ENCODE measurements around the gene ZSWIM5. TPM values are rescaled to one million over a fixed set of nuclear protein-coding genes. Genes with fewer than 3 reads are reported as not detected.
"Not testable (repeated sequence)": the region's sequence is repeated elsewhere in the genome, so short reads cannot be mapped to it uniquely, and the experiment has no call there.

The ZSWIM5 gene
- total RNA-seq, 1 experiment from 2014 or later, result 2.2 TPM

DNA sequence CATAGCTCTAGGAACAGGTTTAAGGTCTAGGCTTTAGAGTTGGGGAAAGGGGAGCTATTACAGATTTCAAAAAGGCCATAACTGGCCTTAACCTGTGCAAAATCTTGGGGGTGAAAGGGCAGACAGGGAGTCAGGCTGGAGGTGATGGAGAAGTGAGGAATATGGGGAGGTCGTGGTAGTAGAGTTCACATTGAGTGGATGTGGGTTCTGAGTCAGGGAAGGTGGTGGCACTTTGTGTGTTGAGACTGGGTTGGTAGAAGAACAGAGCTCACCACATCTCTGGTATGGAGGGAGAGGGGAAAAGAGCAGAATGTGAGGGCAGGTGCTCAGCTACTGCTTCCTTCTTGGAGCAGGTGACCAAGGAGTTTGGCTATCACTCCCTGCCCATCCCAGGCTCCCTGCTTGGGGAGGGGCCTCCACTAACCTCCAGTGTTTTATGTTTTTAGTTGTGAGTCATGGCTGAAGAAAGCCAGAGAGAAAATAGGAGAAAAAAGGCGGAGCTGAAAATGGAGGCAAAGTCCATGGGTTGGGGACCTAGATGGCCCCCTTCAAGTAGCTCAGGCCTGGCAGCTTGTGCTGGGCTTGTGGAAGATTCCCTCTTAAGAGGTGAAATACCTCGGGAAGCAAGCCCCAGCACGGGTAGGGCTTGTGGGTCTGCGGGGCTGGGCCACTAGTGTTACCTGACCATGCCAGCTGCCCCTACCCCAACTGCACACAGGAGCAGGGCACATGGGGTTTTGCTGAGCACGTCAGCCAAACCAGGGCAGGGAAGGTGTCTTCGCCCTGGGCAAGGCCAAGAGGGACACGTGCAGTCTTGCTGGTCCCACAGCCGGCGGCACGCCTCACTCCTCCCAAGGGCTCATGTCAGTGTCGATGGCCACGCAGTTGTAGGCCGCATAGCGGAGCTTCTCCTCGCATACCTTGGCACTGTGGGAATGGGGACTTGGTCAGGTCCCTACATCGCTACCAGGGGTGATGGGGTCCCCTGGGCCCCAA, 203.5 kb downstream of the ZSWIM5 start:
- ChIA-PET CTCF (interaction anchor here (1.4 kb wide), 1 partner anchor 300 kb away, joined by 4 read pairs; no protein-coding TSS in a partner anchor), POLR2A (no interaction called here)
- TF ChIP-seq, protein P1, sequence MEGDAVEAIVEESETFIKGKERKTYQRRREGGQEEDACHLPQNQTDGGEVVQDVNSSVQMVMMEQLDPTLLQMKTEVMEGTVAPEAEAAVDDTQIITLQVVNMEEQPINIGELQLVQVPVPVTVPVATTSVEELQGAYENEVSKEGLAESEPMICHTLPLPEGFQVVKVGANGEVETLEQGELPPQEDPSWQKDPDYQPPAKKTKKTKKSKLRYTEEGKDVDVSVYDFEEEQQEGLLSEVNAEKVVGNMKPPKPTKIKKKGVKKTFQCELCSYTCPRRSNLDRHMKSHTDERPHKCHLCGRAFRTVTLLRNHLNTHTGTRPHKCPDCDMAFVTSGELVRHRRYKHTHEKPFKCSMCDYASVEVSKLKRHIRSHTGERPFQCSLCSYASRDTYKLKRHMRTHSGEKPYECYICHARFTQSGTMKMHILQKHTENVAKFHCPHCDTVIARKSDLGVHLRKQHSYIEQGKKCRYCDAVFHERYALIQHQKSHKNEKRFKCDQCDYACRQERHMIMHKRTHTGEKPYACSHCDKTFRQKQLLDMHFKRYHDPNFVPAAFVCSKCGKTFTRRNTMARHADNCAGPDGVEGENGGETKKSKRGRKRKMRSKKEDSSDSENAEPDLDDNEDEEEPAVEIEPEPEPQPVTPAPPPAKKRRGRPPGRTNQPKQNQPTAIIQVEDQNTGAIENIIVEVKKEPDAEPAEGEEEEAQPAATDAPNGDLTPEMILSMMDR (IDR thresholded peaks at IDR 0.05), result no peak
- TF ChIP-seq KAT7 (CRISPR knock-in tag; IDR thresholded peaks at IDR 0.05; ENCODE audit: borderline replicate concordance) (no peak), OVOL2 (CRISPR knock-in tag; IDR thresholded peaks at IDR 0.05; ENCODE audit: borderline replicate concordance) (no peak), MXD4 (CRISPR knock-in tag; IDR thresholded peaks at IDR 0.05; ENCODE audit: borderline replicate concordance) (no peak), ELF4 (CRISPR knock-in tag; IDR thresholded peaks at IDR 0.05; ENCODE audit: low read depth) (no peak), ZNF263 (CRISPR knock-in tag; IDR thresholded peaks at IDR 0.05; ENCODE audit: low read depth) (no peak), SP1 (CRISPR knock-in tag; conservative IDR thresholded peaks at IDR 0.05) (no peak), ZNF219 (CRISPR knock-in tag; IDR thresholded peaks at IDR 0.05; ENCODE audit: borderline replicate concordance) (no peak), MYBL2 (CRISPR knock-in tag; IDR thresholded peaks at IDR 0.05) (no peak), GRHL2 (CRISPR knock-in tag; IDR thresholded peaks at IDR 0.05; ENCODE audit: insufficient replicate concordance, severe bottlenecking) (no peak), RORB (CRISPR knock-in tag; IDR thresholded peaks at IDR 0.05) (no peak), NR3C1 (CRISPR knock-in tag; conservative IDR thresholded peaks at IDR 0.05; ENCODE audit: low read depth) (no peak), ETV6 (CRISPR knock-in tag; IDR thresholded peaks at IDR 0.05) (no peak), HMGA2 (CRISPR knock-in tag; IDR thresholded peaks at IDR 0.05) (no peak)
- TF ChIP-seq, protein P2, sequence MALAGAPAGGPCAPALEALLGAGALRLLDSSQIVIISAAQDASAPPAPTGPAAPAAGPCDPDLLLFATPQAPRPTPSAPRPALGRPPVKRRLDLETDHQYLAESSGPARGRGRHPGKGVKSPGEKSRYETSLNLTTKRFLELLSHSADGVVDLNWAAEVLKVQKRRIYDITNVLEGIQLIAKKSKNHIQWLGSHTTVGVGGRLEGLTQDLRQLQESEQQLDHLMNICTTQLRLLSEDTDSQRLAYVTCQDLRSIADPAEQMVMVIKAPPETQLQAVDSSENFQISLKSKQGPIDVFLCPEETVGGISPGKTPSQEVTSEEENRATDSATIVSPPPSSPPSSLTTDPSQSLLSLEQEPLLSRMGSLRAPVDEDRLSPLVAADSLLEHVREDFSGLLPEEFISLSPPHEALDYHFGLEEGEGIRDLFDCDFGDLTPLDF (CRISPR knock-in tag; IDR thresholded peaks at IDR 0.05), result no peak
- TF ChIP-seq, protein P3, sequence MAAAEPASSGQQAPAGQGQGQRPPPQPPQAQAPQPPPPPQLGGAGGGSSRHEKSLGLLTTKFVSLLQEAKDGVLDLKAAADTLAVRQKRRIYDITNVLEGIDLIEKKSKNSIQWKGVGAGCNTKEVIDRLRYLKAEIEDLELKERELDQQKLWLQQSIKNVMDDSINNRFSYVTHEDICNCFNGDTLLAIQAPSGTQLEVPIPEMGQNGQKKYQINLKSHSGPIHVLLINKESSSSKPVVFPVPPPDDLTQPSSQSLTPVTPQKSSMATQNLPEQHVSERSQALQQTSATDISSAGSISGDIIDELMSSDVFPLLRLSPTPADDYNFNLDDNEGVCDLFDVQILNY (CRISPR knock-in tag; IDR thresholded peaks at IDR 0.05), result no peak
- TF ChIP-seq, protein P4, sequence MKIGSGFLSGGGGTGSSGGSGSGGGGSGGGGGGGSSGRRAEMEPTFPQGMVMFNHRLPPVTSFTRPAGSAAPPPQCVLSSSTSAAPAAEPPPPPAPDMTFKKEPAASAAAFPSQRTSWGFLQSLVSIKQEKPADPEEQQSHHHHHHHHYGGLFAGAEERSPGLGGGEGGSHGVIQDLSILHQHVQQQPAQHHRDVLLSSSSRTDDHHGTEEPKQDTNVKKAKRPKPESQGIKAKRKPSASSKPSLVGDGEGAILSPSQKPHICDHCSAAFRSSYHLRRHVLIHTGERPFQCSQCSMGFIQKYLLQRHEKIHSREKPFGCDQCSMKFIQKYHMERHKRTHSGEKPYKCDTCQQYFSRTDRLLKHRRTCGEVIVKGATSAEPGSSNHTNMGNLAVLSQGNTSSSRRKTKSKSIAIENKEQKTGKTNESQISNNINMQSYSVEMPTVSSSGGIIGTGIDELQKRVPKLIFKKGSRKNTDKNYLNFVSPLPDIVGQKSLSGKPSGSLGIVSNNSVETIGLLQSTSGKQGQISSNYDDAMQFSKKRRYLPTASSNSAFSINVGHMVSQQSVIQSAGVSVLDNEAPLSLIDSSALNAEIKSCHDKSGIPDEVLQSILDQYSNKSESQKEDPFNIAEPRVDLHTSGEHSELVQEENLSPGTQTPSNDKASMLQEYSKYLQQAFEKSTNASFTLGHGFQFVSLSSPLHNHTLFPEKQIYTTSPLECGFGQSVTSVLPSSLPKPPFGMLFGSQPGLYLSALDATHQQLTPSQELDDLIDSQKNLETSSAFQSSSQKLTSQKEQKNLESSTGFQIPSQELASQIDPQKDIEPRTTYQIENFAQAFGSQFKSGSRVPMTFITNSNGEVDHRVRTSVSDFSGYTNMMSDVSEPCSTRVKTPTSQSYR (CRISPR knock-in tag; IDR thresholded peaks at IDR 0.05), result no peak
- TF ChIP-seq, protein P5, sequence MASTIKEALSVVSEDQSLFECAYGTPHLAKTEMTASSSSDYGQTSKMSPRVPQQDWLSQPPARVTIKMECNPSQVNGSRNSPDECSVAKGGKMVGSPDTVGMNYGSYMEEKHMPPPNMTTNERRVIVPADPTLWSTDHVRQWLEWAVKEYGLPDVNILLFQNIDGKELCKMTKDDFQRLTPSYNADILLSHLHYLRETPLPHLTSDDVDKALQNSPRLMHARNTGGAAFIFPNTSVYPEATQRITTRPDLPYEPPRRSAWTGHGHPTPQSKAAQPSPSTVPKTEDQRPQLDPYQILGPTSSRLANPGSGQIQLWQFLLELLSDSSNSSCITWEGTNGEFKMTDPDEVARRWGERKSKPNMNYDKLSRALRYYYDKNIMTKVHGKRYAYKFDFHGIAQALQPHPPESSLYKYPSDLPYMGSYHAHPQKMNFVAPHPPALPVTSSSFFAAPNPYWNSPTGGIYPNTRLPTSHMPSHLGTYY (CRISPR knock-in tag; IDR thresholded peaks at IDR 0.05), result no peak
- DNase-seq (ENCODE audit: low spot score), result no peak
- no peak overlapping the region for H3K27ac Mint-ChIP-seq
- H3K4me1 Mint-ChIP-seq, result peaks cover 6% of the 10 kb centered on the region
- no peak overlapping the region for H3K4me3 Mint-ChIP-seq
- peaks cover 24% of the 10 kb centered on the region for H3K36me3 Mint-ChIP-seq
- H3K9me3 Mint-ChIP-seq, result no peaks in the 10 kb centered on the region
- H3K27me3 Mint-ChIP-seq (ENCODE audit: low read depth), result no peaks in the 10 kb centered on the region
- no peak for ATAC-seq

DNA sequence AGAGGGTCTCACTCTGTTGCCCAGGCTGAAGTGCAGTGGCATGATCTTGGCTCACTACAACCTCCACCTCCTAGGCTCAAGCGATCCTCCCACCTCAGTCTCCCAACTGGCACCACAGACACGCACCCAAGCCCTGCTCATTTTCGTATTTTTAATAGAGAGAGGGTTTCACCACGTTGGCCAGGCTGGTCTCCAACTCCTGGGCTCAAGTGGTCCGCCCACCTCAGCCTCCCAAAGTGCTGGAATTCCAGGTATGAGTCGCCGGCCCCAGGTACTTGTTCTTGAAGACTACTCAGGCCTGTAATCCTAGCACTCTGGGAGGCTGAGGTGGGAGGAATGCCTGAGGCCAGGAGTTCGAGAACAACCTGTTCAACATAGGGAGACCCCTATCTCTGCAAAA, 204.8 kb downstream of the ZSWIM5 start:
- not testable (repeated sequence) for H3K4me3 Mint-ChIP-seq

More for the DNA sequence above, 204.8 kb downstream of the ZSWIM5 start:
- not testable (repeated sequence) for H3K9me3 Mint-ChIP-seq; ATAC-seq; H3K4me1 Mint-ChIP-seq; H3K27me3 Mint-ChIP-seq (ENCODE audit: low read depth); DNase-seq (ENCODE audit: low spot score); H3K27ac Mint-ChIP-seq
- H3K36me3 Mint-ChIP-seq, result peaks cover 24% of the 10 kb centered on the region
- POLR2A ChIA-PET, result interaction anchor here (0.6 to 1.2 kb wide), 2 partner anchors 10 to 132 kb away, joined by 4 to 5 read pairs; partner anchors contain the start of gene UROD
- CTCF ChIA-PET, result interaction anchor here (0.5 to 2.0 kb wide), 2 partner anchors 165 to 191 kb away, joined by 4 read pairs; no protein-coding TSS in a partner anchor

Measured in WTC11 (cell line).